Measurements from ENCODE around the gene SLC9A6. TPM values are rescaled to one million over a fixed set of nuclear protein-coding genes. Genes with fewer than 3 reads are reported as not detected.

Gene SLC9A6
- total and polyA plus RNA-seq, 2 of the 8 experiments (the other 6 are each of a cell fraction or from before 2014, with no cell fraction given), result 8.0 to 14.1 TPM

- Histone ChIP-seq H4K20me1 (replicated peaks in 1 of 2; ENCODE audit: control insufficient read depth in 1 of 2, insufficient read depth in 2 of 2, low read length in 2 of 2) (no peaks in the 10 kb centered on the region), H3K79me1 (ENCODE audit: low read depth, low read length) (no peaks in the 10 kb centered on the region), H3K4ac (replicated peaks; ENCODE audit: insufficient read length, low read depth, low read length) (no peak overlapping the region), H4K5ac (ENCODE audit: insufficient read length, low read depth, low read length) (no peak overlapping the region), H2AFZ (ENCODE audit: low read length) (no peak overlapping the region), H3K4me3 (ENCODE audit: extremely low read depth in 1 of 4, insufficient read depth in 2 of 4, low read depth in 3 of 4, low read length in 4 of 4) (no peak overlapping the region), H3K36me3 (ENCODE audit: control insufficient read depth in 2 of 4, insufficient read depth in 4 of 4, low read length in 3 of 4) (0 out of 8 replicates have a peak, but pooled peaks cover 0 to 3% (median 0%) of the 10 kb centered on the region in 4 experiments), H4K8ac (ENCODE audit: extremely low read depth, insufficient read depth, low read length) (no peak overlapping the region), H2BK120ac (replicated peaks; ENCODE audit: low read depth, low read length) (no peak overlapping the region), H3K27me3 (replicated peaks in 1 of 4; ENCODE audit: control insufficient read depth in 3 of 4, extremely low read depth in 1 of 4, insufficient read depth in 3 of 4, low read length in 3 of 4) (no peaks in the 10 kb centered on the region), H3K14ac (ENCODE audit: insufficient read length) (no peak overlapping the region), H2BK15ac (ENCODE audit: low read length) (no peak overlapping the region), H3K23me2 (ENCODE audit: low read depth, low read length) (no peaks in the 10 kb centered on the region), H3K79me2 (ENCODE audit: control insufficient read depth in 1 of 2, insufficient read depth in 2 of 2, low read length in 2 of 2) (no peaks in the 10 kb centered on the region), H3K23ac (ENCODE audit: insufficient read length) (no peak overlapping the region), H2BK5ac (ENCODE audit: low read depth, low read length) (no peak overlapping the region), H2BK12ac (ENCODE audit: low read depth, low read length) (no peak overlapping the region), H3K56ac (replicated peaks; ENCODE audit: insufficient read length, low read depth, low read length) (no peak overlapping the region), H4K91ac (replicated peaks; ENCODE audit: insufficient read length, low read length) (no peak overlapping the region), H3K18ac (ENCODE audit: extremely low read depth, low read length) (no peak overlapping the region), H3K9me3 (ENCODE audit: insufficient read depth in 2 of 2, low read depth in 1 of 2, low read length in 1 of 2) (no peaks in the 10 kb centered on the region), H3K4me1 (replicated peaks in 1 of 4; ENCODE audit: control insufficient read depth in 3 of 4, insufficient read depth in 4 of 4, low read length in 3 of 4) (no peaks in the 10 kb centered on the region), H2BK20ac (ENCODE audit: low read length) (no peak overlapping the region), H3K9ac (replicated peaks in 1 of 4; ENCODE audit: extremely low read depth in 1 of 4, low read depth in 3 of 4, low read length in 3 of 4) (no peak overlapping the region), H3K27ac (ENCODE audit: low read depth, low read length) (no peak overlapping the region), H2AK5ac (ENCODE audit: low read depth, low read length) (no peak overlapping the region), H3K4me2 (ENCODE audit: insufficient read depth in 1 of 2, low read depth in 2 of 2, low read length in 2 of 2) (no peak overlapping the region)
- FAIRE-seq (no peak), DNase-seq (ENCODE audit: low read depth in 1 of 2, low spot score in 2 of 2) (no peak)
- POLR2A ChIA-PET (ENCODE audit: partially characterized antibody), result no interaction called here
- 90% methylated on average over 13 of the region's 13 CpGs; no CpG with 5 or more reads in 1 of the 2 experiments for WGBS, 2 experiments (ENCODE audit: extremely low coverage in 1 of 2, insufficient coverage in 1 of 2, insufficient read length in 1 of 2, insufficient replicate concordance in 2 of 2, low coverage in 1 of 2, low lambda C conversion rate in 2 of 2, missing lambda C conversion rate in 1 of 2)
- CTCF ChIA-PET (ENCODE audit: partially characterized antibody), result no interaction called here
- TF ChIP-seq CBX8 (IDR thresholded peaks at IDR 0.05; ENCODE audit: borderline replicate concordance, low read depth, low read length), result no peak
- TF ChIP-seq KDM1A (IDR thresholded peaks at IDR 0.05; ENCODE audit: borderline replicate concordance, low read length), result no peak
Observed at GRCh38 chrX:136046295-136047015, 61.2 kb downstream of the SLC9A6 start.
